Tracheal epithelial cell (primary cell): ENCODE results near the gene SCTR. TPM values are rescaled to one million over a fixed set of nuclear protein-coding genes. Genes with fewer than 3 reads are reported as not detected.

Source experiments
- total RNA-seq: library from RNA; depleted of rRNA; stranded (reverse); fragments of >200 nt; gene quantifications from 2 replicates; pipeline ENCODE4 v1.2.1, GENCODE V29; 2014

Gene SCTR
- not detected in 2 replicates for total RNA-seq

DNA sequence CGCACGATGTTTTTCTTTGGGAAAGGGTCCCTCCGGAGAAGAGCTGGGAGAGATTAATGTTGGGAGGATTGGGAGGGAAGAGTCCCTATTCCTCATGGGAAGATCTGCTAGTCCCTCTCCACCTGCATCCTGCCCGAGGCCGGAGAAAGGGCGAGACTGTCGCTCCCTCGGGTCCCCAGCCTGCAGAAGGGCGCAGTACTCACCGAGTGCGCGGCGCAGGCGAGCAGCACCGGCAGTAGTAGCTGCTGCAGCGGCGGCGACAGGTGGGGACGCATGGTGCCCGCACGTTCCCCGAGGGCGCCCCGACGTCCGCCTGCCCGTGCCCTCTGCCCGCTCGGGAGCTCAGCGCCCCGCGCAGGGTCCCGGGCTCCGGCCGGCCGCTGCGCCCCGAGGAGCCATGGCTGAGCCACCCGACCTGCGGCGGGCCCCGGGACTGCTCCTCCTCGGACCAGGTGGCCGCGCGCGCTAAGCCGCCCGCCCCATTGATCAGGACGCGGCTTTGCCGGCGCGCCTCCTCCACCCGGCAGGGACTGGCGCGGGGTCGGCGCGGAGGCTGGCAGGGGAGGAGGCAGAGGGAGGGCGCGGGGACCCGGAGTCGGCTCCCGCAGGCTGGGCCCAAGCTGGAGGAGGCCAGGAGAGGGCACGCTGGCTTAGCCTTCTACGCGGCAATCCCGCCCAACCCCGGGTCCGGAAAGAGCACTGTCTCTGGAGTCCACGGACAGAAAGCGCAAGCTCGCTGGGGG, at the start of gene SCTR:
Gene SCTR, minus strand, starts transcription at position 532 of the 743 bp plus-strand sequence. Its CDS starts 257 bp downstream, at position 275.

DNA sequence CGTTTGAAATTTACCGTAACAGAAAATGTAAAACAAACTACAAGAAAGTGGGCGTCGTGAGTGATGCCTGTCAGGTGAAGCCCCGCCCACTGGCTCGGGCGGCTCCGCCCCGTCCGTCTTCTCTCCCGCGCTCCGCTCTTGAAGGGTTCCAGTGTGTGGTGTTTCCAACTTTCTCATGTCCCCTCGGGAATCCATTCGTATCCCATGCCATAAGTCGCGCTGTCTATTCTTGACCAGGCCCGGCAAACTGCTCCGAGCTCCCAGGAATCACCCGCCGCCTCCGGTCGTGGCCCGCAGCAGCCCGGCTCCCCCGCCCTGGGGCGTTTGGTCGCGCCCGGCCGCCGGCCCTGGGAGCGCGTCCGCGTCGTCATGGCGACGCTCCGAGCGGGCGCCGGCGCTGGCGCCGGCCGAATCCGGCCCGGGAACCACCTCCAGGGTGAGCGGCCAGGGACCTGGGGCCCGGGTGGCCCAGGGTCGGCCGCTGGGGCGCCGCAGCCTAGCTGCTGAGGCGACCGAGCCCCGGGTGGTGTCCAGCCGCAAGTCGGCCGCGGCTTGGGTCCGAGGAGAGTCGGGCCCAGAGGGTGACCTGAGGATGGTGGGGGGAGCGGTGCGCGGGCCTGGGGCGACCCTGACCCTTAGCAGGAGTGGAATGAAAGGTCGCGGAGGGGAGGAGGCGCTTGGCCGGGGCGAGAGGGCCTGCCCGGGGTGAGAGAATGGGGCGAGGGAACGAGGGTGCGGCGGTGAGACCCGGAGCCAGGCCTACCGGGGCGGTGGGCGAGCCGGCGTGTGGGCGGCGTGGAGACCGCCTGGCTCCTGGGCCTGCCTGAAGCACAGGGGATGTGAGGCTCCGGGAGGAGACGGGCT, 20.0 kb upstream of the SCTR start, which contains the start of gene CFAP221:
Gene CFAP221, plus strand, starts transcription at position 375 of the 864 bp plus-strand sequence. CDS start 1,683 bp downstream, outside the sequence.

GRCh38 chr2:119431155-119431975, 92.9 kb downstream of the SCTR start, which contains the start of gene TMEM37:
Gene TMEM37 (plus strand): TSS chr2:119431854. CDS start chr2:119431904, 50 bp downstream.

Other genes with a start within 250 kb of the SCTR start
- 3.4 and 4.8 TPM in 2 replicates for gene C2orf76, start 157.6 kb downstream of the SCTR start, total RNA-seq
- gene DBI, start 157.5 kb downstream of the SCTR start, total RNA-seq = 40.3 and 60.7 TPM in 2 replicates
- gene TMEM37, start 92.6 kb downstream of the SCTR start, total RNA-seq = 0.72 TPM in 1 of 2 replicates, not detected in the other
- 0.72 TPM in 1 of 2 replicates, not detected in the other for gene CFAP221, start 20.0 kb upstream of the SCTR start, total RNA-seq
- gene TMEM177, start 154.7 kb upstream of the SCTR start, total RNA-seq = 10.6 and 13.4 TPM in 2 replicates
- gene PTPN4, start 235.4 kb upstream of the SCTR start, total RNA-seq = 22.2 and 30.3 TPM in 2 replicates